ENCODE data around the gene FIBCD1.

The FIBCD1 gene

DNA sequence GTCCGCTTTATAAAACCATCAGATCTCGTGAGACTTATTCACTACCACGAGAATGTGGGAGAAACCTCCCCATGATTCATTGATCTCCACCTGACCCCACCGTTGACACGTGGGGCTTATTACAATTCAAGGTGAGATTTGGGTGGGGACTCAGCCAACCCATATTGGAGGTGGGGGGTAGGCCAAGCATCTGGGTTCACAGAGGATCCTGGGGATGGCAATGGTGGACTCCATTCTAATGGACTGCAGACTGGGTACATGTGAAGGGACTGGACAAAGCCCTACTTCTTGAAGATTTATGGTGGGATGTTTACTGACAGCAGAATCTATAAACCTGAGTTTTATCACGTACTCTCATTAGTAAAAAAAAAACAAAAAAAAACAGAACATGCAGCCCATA is 57.5 kb downstream of the FIBCD1 start:
- DNase-seq (ENCODE audit: insufficient read length, low spot score) (no peak), FAIRE-seq (no peak)
- TF ChIP-seq CTCF (IDR thresholded peaks at IDR 0.05; ENCODE audit: insufficient read depth, missing control alignments) = no peak

DNA sequence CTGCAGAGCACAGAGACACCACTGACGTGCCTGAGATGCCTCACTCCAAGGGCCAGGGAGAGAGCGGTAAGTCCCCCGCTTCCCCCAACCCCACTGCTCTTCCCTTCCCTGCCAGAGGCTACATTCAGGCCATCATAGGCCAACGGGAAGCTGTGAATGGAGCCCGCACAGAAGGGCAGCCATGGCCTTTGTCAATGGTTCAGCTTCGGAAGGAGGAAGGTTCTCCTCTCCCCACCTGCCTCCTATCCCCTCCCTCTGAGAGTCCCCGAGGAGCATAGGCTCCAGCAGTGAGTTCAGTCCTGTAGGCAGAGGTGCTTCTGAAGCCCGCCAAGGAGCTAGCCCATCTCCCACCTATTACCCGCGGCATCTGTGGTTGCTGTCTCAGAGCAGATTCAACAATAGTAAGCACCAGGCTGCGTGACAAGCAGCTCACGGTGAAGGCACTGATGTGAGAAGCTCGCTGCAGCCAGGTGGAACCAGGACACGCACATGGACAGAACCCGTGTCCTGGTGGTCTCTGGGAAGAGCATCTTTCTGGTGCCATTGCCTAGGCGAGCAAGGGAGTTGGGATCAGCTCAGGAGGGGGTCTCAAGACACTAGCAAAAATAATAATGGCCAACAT is 58.3 kb downstream of the FIBCD1 start:
- no peak for TF ChIP-seq CTCF (IDR thresholded peaks at IDR 0.05; ENCODE audit: insufficient read depth, missing control alignments)
- FAIRE-seq (no peak), DNase-seq (ENCODE audit: insufficient read length, low spot score) (no peak)

- FAIRE-seq = no peak
- no peak for DNase-seq (ENCODE audit: insufficient read length, low spot score)
- no peak for TF ChIP-seq CTCF (IDR thresholded peaks at IDR 0.05; ENCODE audit: insufficient read depth, missing control alignments)
These were observed 59.1 kb downstream of the FIBCD1 start for GRCh38 chr9:130879863-130880411.

DNA sequence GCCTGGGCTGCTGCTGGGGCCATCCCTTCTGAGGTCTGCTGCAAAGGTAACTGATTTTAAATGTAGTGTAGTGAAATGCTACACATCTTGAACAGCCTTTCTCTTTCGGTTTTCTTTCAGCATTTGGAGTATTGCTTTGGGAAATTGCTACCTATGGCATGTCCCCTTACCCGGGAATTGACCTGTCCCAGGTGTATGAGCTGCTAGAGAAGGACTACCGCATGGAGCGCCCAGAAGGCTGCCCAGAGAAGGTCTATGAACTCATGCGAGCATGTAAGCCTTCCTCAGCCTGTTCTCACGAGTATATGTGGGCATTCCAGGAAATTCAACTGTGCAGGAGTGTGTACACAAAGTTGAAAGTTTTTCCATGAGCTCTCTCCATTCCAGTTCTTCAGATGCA is 60.8 kb downstream of the FIBCD1 start:
- FAIRE-seq (no peak), DNase-seq (ENCODE audit: insufficient read length, low spot score) (no peak)
- no peak for TF ChIP-seq CTCF (IDR thresholded peaks at IDR 0.05; ENCODE audit: insufficient read depth, missing control alignments)

DNA sequence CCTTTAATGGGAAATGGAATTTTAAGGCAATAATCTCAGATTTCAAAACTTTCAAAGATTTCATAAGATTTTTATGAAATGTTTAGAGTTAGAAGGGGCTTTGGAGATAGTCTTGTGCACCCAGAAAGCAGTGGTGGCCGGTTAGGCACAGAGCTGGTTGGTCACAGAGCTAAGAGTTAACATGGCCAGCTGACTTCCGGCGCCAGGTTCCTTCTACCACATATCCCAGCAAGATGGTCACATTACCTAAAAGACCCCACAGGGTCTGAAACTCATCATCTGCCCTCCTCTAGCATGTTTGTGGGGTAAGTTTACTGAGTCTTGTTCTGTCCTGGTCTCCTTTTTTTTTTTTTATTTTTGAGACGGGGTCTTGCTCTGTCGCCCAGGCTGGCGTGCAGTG is 61.7 kb downstream of the FIBCD1 start:
- DNase-seq (ENCODE audit: insufficient read length, low spot score) (no peak), FAIRE-seq (no peak)

DNA sequence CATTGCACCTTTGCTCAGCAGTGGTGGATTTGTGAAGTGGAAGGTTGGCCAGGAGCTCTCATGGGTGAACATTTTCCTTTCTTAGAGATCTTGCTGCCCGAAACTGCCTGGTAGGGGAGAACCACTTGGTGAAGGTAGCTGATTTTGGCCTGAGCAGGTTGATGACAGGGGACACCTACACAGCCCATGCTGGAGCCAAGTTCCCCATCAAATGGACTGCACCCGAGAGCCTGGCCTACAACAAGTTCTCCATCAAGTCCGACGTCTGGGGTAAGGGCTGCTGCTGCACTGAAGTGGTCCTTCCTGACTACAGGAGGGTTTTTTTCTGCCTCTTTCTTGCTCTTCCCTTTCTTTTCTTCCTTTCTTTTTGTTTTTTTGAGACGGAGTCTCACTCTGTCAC is 64.3 kb downstream of the FIBCD1 start:
- DNase-seq (ENCODE audit: insufficient read length, low spot score) (no peak), FAIRE-seq (no peak)
- no peak for TF ChIP-seq CTCF (IDR thresholded peaks at IDR 0.05; ENCODE audit: insufficient read depth, missing control alignments)

More for the DNA sequence above, 61.7 kb downstream of the FIBCD1 start:
- no peak for TF ChIP-seq CTCF (IDR thresholded peaks at IDR 0.05; ENCODE audit: insufficient read depth, missing control alignments)

GRCh38 chr9:130873966-130874365 is 65.1 kb downstream of the FIBCD1 start:
- DNase-seq (ENCODE audit: insufficient read length, low spot score) (no peak), FAIRE-seq (no peak)
- no peak for TF ChIP-seq CTCF (IDR thresholded peaks at IDR 0.05; ENCODE audit: insufficient read depth, missing control alignments)
